Measurements from ENCODE around the gene TRAIP. TPM values are rescaled to one million over a fixed set of nuclear protein-coding genes. Genes with fewer than 3 reads are reported as not detected.

TRAIP gene
- total RNA-seq, 1 experiment from 2014 or later, result 9.3 TPM

- no TSS peak for BruUV-seq (replicated peaks)
- peak overlapping the region; percentile 71 for H3K4me3 Mint-ChIP-seq (ENCODE audit: unreplicated experiment)
- H3K27me3 Mint-ChIP-seq (ENCODE audit: insufficient read depth, unreplicated experiment), result no peaks in the 10 kb centered on the region
- H3K27ac Mint-ChIP-seq (ENCODE audit: low read depth, unreplicated experiment), result peak overlapping the region; percentile 94
- DNase-seq (ENCODE audit: unreplicated experiment), result peak; percentile 54
- TF ChIP-seq CTCF (IDR thresholded peaks at IDR 0.05; ENCODE audit: unreplicated experiment), result peak; percentile 24
- intact Hi-C loops (cut with micrococcal nuclease), result loop anchor here (1.0 to 5.0 kb wide), 3 partner anchors 43 to 178 kb away; partner anchors contain the start of genes GMPPB and TRAIP
- POLR2A ChIA-PET, result interaction anchor here (0.8 to 5.1 kb wide), 14 partner anchors 10 to 266 kb away, joined by 3 to 30 read pairs (median 4); partner anchors contain the start of genes INKA1, IP6K1, RBM6 and UBA7
- H3K4me1 Mint-ChIP-seq (ENCODE audit: insufficient read depth, unreplicated experiment), result peaks cover 15% of the 10 kb centered on the region
- peaks cover 14% of the 10 kb centered on the region for H3K36me3 Mint-ChIP-seq (ENCODE audit: insufficient read depth, unreplicated experiment)
- CTCF ChIA-PET, result interaction anchor here (0.5 to 11.1 kb wide), 8 partner anchors 15 to 135 kb away, joined by 3 to 143 read pairs (median 4); no protein-coding TSS in a partner anchor
- no peaks in the 10 kb centered on the region for H3K9me3 Mint-ChIP-seq (ENCODE audit: unreplicated experiment)
Measured at GRCh38 chr3:49899815-49900214, 43.5 kb upstream of the TRAIP start.

GRCh38 chr3:49898991-49899390 is 42.6 kb upstream of the TRAIP start:
- peaks cover 12% of the 10 kb centered on the region for H3K4me1 Mint-ChIP-seq (ENCODE audit: insufficient read depth, unreplicated experiment)
- H3K4me3 Mint-ChIP-seq (ENCODE audit: unreplicated experiment), result peak overlapping the region; percentile 23
- POLR2A ChIA-PET, result interaction anchor here (0.8 to 5.1 kb wide), 3 partner anchors 19 to 96 kb away, joined by 3 to 30 read pairs (median 16); partner anchors contain the start of genes INKA1 and RBM6
- H3K27me3 Mint-ChIP-seq (ENCODE audit: insufficient read depth, unreplicated experiment), result no peaks in the 10 kb centered on the region
- no peak for TF ChIP-seq CTCF (IDR thresholded peaks at IDR 0.05; ENCODE audit: unreplicated experiment)
- no TSS peak for BruUV-seq (replicated peaks)
- H3K9me3 Mint-ChIP-seq (ENCODE audit: unreplicated experiment), result no peaks in the 10 kb centered on the region
- H3K36me3 Mint-ChIP-seq (ENCODE audit: insufficient read depth, unreplicated experiment), result peaks cover 19% of the 10 kb centered on the region
- intact Hi-C loops (cut with micrococcal nuclease), result no loop called here
- CTCF ChIA-PET, result interaction anchor here (0.5 to 11.1 kb wide), 4 partner anchors 45 to 431 kb away, joined by 3 to 143 read pairs (median 7); no protein-coding TSS in a partner anchor
- no peak for DNase-seq (ENCODE audit: unreplicated experiment)
- H3K27ac Mint-ChIP-seq (ENCODE audit: low read depth, unreplicated experiment), result no peak overlapping the region

- intact Hi-C loops (cut with micrococcal nuclease), result no loop called here
- Mint-ChIP-seq H3K27me3 (ENCODE audit: insufficient read depth, unreplicated experiment) (no peaks in the 10 kb centered on the region), H3K36me3 (ENCODE audit: insufficient read depth, unreplicated experiment) (peaks cover 25% of the 10 kb centered on the region), H3K4me3 (ENCODE audit: unreplicated experiment) (no peak overlapping the region), H3K4me1 (ENCODE audit: insufficient read depth, unreplicated experiment) (peaks cover 8% of the 10 kb centered on the region), H3K9me3 (ENCODE audit: unreplicated experiment) (no peaks in the 10 kb centered on the region), H3K27ac (ENCODE audit: low read depth, unreplicated experiment) (no peak overlapping the region)
- ChIA-PET POLR2A (no interaction called here), CTCF (no interaction called here)
- no TSS peak for BruUV-seq (replicated peaks)
- DNase-seq (ENCODE audit: unreplicated experiment), result no peak
- TF ChIP-seq CTCF (IDR thresholded peaks at IDR 0.05; ENCODE audit: unreplicated experiment), result no peak
Measured at GRCh38 chr3:49896345-49896744, 40.0 kb upstream of the TRAIP start.

- ChIA-PET CTCF (no interaction called here), POLR2A (interaction anchor here (0.9 kb wide), 1 partner anchor 11 kb away, joined by 3 read pairs; no protein-coding TSS in a partner anchor)
- DNase-seq (ENCODE audit: unreplicated experiment), result no peak
- no peak for TF ChIP-seq CTCF (IDR thresholded peaks at IDR 0.05; ENCODE audit: unreplicated experiment)
- Mint-ChIP-seq H3K27me3 (ENCODE audit: insufficient read depth, unreplicated experiment) (no peaks in the 10 kb centered on the region), H3K4me3 (ENCODE audit: unreplicated experiment) (no peak overlapping the region), H3K9me3 (ENCODE audit: unreplicated experiment) (no peaks in the 10 kb centered on the region), H3K36me3 (ENCODE audit: insufficient read depth, unreplicated experiment) (peaks cover 30% of the 10 kb centered on the region), H3K4me1 (ENCODE audit: insufficient read depth, unreplicated experiment) (peaks cover 2% of the 10 kb centered on the region), H3K27ac (ENCODE audit: low read depth, unreplicated experiment) (no peak overlapping the region)
- intact Hi-C loops (cut with micrococcal nuclease), result no loop called here
- no TSS peak for BruUV-seq (replicated peaks)
Measured at GRCh38 chr3:49895791-49896190, 39.4 kb upstream of the TRAIP start.

All from MCF 10A (cell line).